Measurements from ENCODE around the gene RTRAF. TPM values are rescaled to one million over a fixed set of nuclear protein-coding genes. Genes with fewer than 3 reads are reported as not detected.

RTRAF gene
- polyA plus RNA-seq (2011; rRNA removed) (205 and 348 TPM in 2 replicates), polyA minus RNA-seq (2011; rRNA and poly(A)+ RNA removed) (49.6 and 89.3 TPM in 2 replicates)

GRCh38 chr14:51989293-51990234, at the start of gene RTRAF:
TSS of gene RTRAF (plus strand) at chr14:51989546. CDS start at chr14:51989640, 94 bp downstream.
- peaks cover 2% of the 10 kb centered on the region; the same call in 1 of the 2 replicates for H3K36me3 ChIP-seq (ENCODE audit: control insufficient read depth, insufficient read depth, low read length)
- H3K27me3 ChIP-seq (ENCODE audit: control insufficient read depth, insufficient read depth, low read length), result no peaks in the 10 kb centered on the region
- CTCF ChIA-PET, result no interaction called here
- DNase-seq (ENCODE audit: low read depth), result peak; percentile 65
- POLR2A ChIA-PET, result no interaction called here
- TF ChIP-seq CTCF (IDR thresholded peaks at IDR 0.05; ENCODE audit: insufficient read depth, low read depth, low read length), result no peak
- peak within 1 kb of the TSS; percentile 100 for H3K4me3 ChIP-seq (ENCODE audit: low read depth, low read length)

GRCh38 chr14:51939755-51940301, 49.5 kb upstream of the RTRAF start:
- POLR2A ChIA-PET, result no interaction called here
- DNase-seq (ENCODE audit: low read depth), result no peak
- TF ChIP-seq CTCF (IDR thresholded peaks at IDR 0.05; ENCODE audit: insufficient read depth, low read depth, low read length), result no peak

GRCh38 chr14:51942971-51943370, 46.4 kb upstream of the RTRAF start:
- no peak for DNase-seq (ENCODE audit: low read depth)
- POLR2A ChIA-PET, result no interaction called here
- Histone ChIP-seq H3K36me3 (ENCODE audit: control insufficient read depth, insufficient read depth, low read length) (no peaks in the 10 kb centered on the region), H3K27me3 (ENCODE audit: control insufficient read depth, insufficient read depth, low read length) (no peaks in the 10 kb centered on the region), H3K4me3 (ENCODE audit: low read depth, low read length) (no peak overlapping the region)
- CTCF ChIA-PET, result no interaction called here
- no peak for TF ChIP-seq CTCF (IDR thresholded peaks at IDR 0.05; ENCODE audit: insufficient read depth, low read depth, low read length)

More at GRCh38 chr14:51939755-51940301, 49.5 kb upstream of the RTRAF start:
- Histone ChIP-seq H3K27me3 (ENCODE audit: control insufficient read depth, insufficient read depth, low read length) (no peaks in the 10 kb centered on the region), H3K4me3 (ENCODE audit: low read depth, low read length) (no peak overlapping the region), H3K36me3 (ENCODE audit: control insufficient read depth, insufficient read depth, low read length) (no peaks in the 10 kb centered on the region)
- CTCF ChIA-PET, result interaction anchor here (1.5 kb wide), 1 partner anchor 10 kb away, joined by 3 read pairs; no protein-coding TSS in a partner anchor

- H3K27me3 ChIP-seq (ENCODE audit: control insufficient read depth, insufficient read depth, low read length), result no peaks in the 10 kb centered on the region
- DNase-seq (ENCODE audit: low read depth), result no peak
- no peak overlapping the region for H3K4me3 ChIP-seq (ENCODE audit: low read depth, low read length)
- TF ChIP-seq CTCF (IDR thresholded peaks at IDR 0.05; ENCODE audit: insufficient read depth, low read depth, low read length), result no peak
- ChIA-PET POLR2A (no interaction called here), CTCF (no interaction called here)
- no peaks in the 10 kb centered on the region for H3K36me3 ChIP-seq (ENCODE audit: control insufficient read depth, insufficient read depth, low read length)
These were observed 39.3 kb upstream of the RTRAF start for GRCh38 chr14:51950007-51950406.

GRCh38 chr14:51951656-51952055, 37.7 kb upstream of the RTRAF start:
- no peak for TF ChIP-seq CTCF (IDR thresholded peaks at IDR 0.05; ENCODE audit: insufficient read depth, low read depth, low read length)
- no peak for DNase-seq (ENCODE audit: low read depth)
- no peaks in the 10 kb centered on the region for H3K27me3 ChIP-seq (ENCODE audit: control insufficient read depth, insufficient read depth, low read length)
- ChIA-PET POLR2A (no interaction called here), CTCF (interaction anchor here (1.3 to 1.4 kb wide), 2 partner anchors 16 to 44 kb away, joined by 3 read pairs; no protein-coding TSS in a partner anchor)
- no peaks in the 10 kb centered on the region for H3K36me3 ChIP-seq (ENCODE audit: control insufficient read depth, insufficient read depth, low read length)
- no peak overlapping the region for H3K4me3 ChIP-seq (ENCODE audit: low read depth, low read length)

All from BJ (cell line).